Measurements from ENCODE around the gene TPST2. TPM values are rescaled to one million over a fixed set of nuclear protein-coding genes. Genes with fewer than 3 reads are reported as not detected.

Gene TPST2
- total RNA-seq, 1 experiment from 2014 or later, result 11.8 TPM

- ChIA-PET RAD21 (ENCODE audit: low non-redundant PET in 1 of 2, low total read pairs in 2 of 2, uncharacterized antibody in 2 of 2, unreplicated experiment in 2 of 2) (interaction anchor here in 1 of 2 experiments (0.6 kb wide), 1 partner anchor 55 kb away, joined by 3 read pairs; no protein-coding TSS in a partner anchor), POLR2A (no interaction called here), CTCF (no interaction called here)
- H3K27me3 ChIP-seq (ENCODE audit: insufficient read depth, low read length), result peaks cover 4% of the 10 kb centered on the region; the same call in 1 of the 2 replicates
- H3K9me2 ChIP-seq (ENCODE audit: insufficient read depth), result no peaks in the 10 kb centered on the region
- H3K4me3 ChIP-seq (replicated peaks in 1 of 2; ENCODE audit: low read depth in 1 of 2, low read length in 2 of 2), result peak overlapping the region; percentile 67 to 90
- TF ChIP-seq RAD21 (IDR thresholded peaks at IDR 0.05; ENCODE audit: low read depth), result no peak
- no peak for TF ChIP-seq TCF7L2 (IDR thresholded peaks at IDR 0.05; ENCODE audit: borderline replicate concordance, extremely low read depth, insufficient read depth, insufficient read length)
- TF ChIP-seq ATF3 (IDR thresholded peaks at IDR 0.05), result no peak
- ATAC-seq (peak; percentile 41), DNase-seq (ENCODE audit: low read depth, low spot score) (no peak)
- no peak overlapping the region for H2AFZ ChIP-seq (ENCODE audit: low read depth, low read length, poor library complexity, severe bottlenecking)
- intact Hi-C loops (cut with micrococcal nuclease), result no loop called here
- no peaks in the 10 kb centered on the region for H3K9me3 ChIP-seq (ENCODE audit: control insufficient read depth in 1 of 2, insufficient read depth in 1 of 2, low read depth in 1 of 2, low read length in 2 of 2)
- peaks cover 8 to 19% of the 10 kb centered on the region in 2 experiments; a peak in 3 of 4 replicates for H3K4me1 ChIP-seq (ENCODE audit: control insufficient read depth in 1 of 2, insufficient read depth in 2 of 2, low read length in 2 of 2)
- peak overlapping the region; percentile 99 for H3K4me2 ChIP-seq (ENCODE audit: low read length)
- H3K27ac ChIP-seq (ENCODE audit: low read depth, low read length), result peak overlapping the region; percentile 59; the same call in 1 of the 2 replicates
- BruUV-seq (replicated peaks), result no TSS peak
- no peaks in the 10 kb centered on the region for H4K20me1 ChIP-seq (ENCODE audit: insufficient read depth)
- peak overlapping the region; percentile 79 for H3K9ac ChIP-seq (ENCODE audit: low read length)
- no peaks in the 10 kb centered on the region for H3K36me3 ChIP-seq (ENCODE audit: control insufficient read depth in 1 of 2, insufficient read depth in 2 of 2, low read length in 2 of 2)
- H3K79me2 ChIP-seq (ENCODE audit: insufficient read depth, low read length), result peaks cover 20% of the 10 kb centered on the region; the same call in 1 of the 2 replicates
These were observed 526 bp downstream of the TPST2 start for GRCh38 chr22:26589367-26589844.

GRCh38 chr22:26588729-26589366 is 1.1 kb downstream of the TPST2 start:
- RAD21 ChIA-PET (ENCODE audit: low non-redundant PET in 1 of 2, low total read pairs in 2 of 2, uncharacterized antibody in 2 of 2, unreplicated experiment in 2 of 2), result interaction anchor here in 1 of 2 experiments (0.6 kb wide), 1 partner anchor 55 kb away, joined by 3 read pairs; no protein-coding TSS in a partner anchor
- no TSS peak for BruUV-seq (replicated peaks)
- intact Hi-C loops (cut with micrococcal nuclease), result no loop called here
- Histone ChIP-seq H3K27me3 (ENCODE audit: insufficient read depth, low read length) (no peaks in the 10 kb centered on the region; the same call in 1 of the 2 replicates), H3K36me3 (ENCODE audit: control insufficient read depth in 1 of 2, insufficient read depth in 2 of 2, low read length in 2 of 2) (no peaks in the 10 kb centered on the region), H3K9ac (ENCODE audit: low read length) (peak overlapping the region; percentile 79), H3K9me2 (ENCODE audit: insufficient read depth) (no peaks in the 10 kb centered on the region), H3K9me3 (ENCODE audit: control insufficient read depth in 1 of 2, insufficient read depth in 1 of 2, low read depth in 1 of 2, low read length in 2 of 2) (no peaks in the 10 kb centered on the region), H3K4me2 (ENCODE audit: low read length) (peak overlapping the region; percentile 99), H3K4me1 (ENCODE audit: control insufficient read depth in 1 of 2, insufficient read depth in 2 of 2, low read length in 2 of 2) (peaks cover 8 to 19% of the 10 kb centered on the region in 2 experiments; a peak in 3 of 4 replicates), H4K20me1 (ENCODE audit: insufficient read depth) (no peaks in the 10 kb centered on the region), H3K4me3 (replicated peaks in 1 of 2; ENCODE audit: low read depth in 1 of 2, low read length in 2 of 2) (peak overlapping the region; percentile 67 to 90), H3K27ac (ENCODE audit: low read depth, low read length) (no peak overlapping the region), H3K79me2 (ENCODE audit: insufficient read depth, low read length) (peaks cover 22% of the 10 kb centered on the region; the same call in 1 of the 2 replicates), H2AFZ (ENCODE audit: low read depth, low read length, poor library complexity, severe bottlenecking) (no peak overlapping the region)
- POLR2A ChIA-PET, result no interaction called here
- DNase-seq (ENCODE audit: low read depth, low spot score) (no peak), ATAC-seq (no peak)
- CTCF ChIA-PET, result no interaction called here
- no peak for TF ChIP-seq REST (IDR thresholded peaks at IDR 0.05; ENCODE audit: low read depth)
- no peak for TF ChIP-seq ATF3 (IDR thresholded peaks at IDR 0.05)
- TF ChIP-seq CTCF (IDR thresholded peaks at IDR 0.05 in 2 of 3, conservative IDR thresholded peaks at IDR 0.05 in 1 of 3; ENCODE audit: borderline replicate concordance in 1 of 3, insufficient read depth in 1 of 3, low read depth in 2 of 3, low read length in 2 of 3), result no peak
- TF ChIP-seq EZH2phosphoT487 (IDR thresholded peaks at IDR 0.05; ENCODE audit: borderline replicate concordance), result no peak
- no peak for TF ChIP-seq CBX3 (IDR thresholded peaks at IDR 0.05; ENCODE audit: low read depth)
- no peak for TF ChIP-seq MAX (IDR thresholded peaks at IDR 0.05)
- TF ChIP-seq TCF7L2 (IDR thresholded peaks at IDR 0.05; ENCODE audit: borderline replicate concordance, extremely low read depth, insufficient read depth, insufficient read length), result no peak
- TF ChIP-seq SRF (IDR thresholded peaks at IDR 0.05; ENCODE audit: low read depth), result no peak
- no peak for TF ChIP-seq POLR2AphosphoS5 (IDR thresholded peaks at IDR 0.05; ENCODE audit: low read depth, low read length)
- TF ChIP-seq ELF1 (IDR thresholded peaks at IDR 0.05; ENCODE audit: borderline replicate concordance, low read depth), result no peak

Data from HCT116 (cell line).